NCI-H187 (cell line): Measurements from ENCODE around the gene PCBP3.
"Not testable (repeated sequence)": the region's sequence is repeated elsewhere in the genome, so short reads cannot be mapped to it uniquely, and the experiment has no call there.

ENCODE experiments used
- DNase-seq, 2 experiments: peaks; one replicate each; lab custom pipeline; 2025; lab: John Stamatoyannopoulos, UW

Gene PCBP3

GRCh38 chr21:45613396-45613795 is 30.1 kb upstream of the PCBP3 start:
- DNase-seq = no peak

- no peak for DNase-seq
Measured at GRCh38 chr21:45613881-45614280, 29.6 kb upstream of the PCBP3 start.

DNA sequence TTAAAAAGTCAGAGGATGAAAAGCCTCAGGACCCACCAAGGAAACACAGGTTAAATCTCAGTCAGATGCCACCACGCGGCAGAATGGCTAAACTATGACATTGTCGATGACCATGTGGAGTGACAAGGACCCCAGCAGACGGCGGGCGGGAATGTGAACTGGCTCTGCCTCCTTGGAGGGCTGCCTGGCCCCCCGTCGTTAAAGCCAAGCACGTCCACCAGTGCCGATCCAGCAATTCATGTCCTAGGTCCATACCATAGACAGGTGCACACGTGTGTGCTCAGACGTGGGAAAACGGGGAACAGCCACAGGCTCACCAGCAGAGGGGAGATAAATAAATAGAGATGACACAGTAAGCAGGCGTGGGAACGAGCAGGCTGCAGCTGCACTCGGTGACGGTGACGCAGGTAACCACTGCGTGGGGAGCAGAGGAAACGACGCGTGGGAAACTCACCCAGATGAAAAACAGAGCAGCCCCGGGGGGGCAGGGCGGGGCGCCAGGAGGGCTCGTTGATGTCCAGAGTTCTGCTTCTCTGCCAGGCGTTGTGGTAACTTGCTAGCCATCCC is 28.3 kb upstream of the PCBP3 start:
- no peak for DNase-seq

- DNase-seq = no peak
Measured at GRCh38 chr21:45617021-45617921, 26.3 kb upstream of the PCBP3 start.

GRCh38 chr21:45618287-45618686 is 25.2 kb upstream of the PCBP3 start:
- DNase-seq = no peak

- no peak for DNase-seq
Measured at GRCh38 chr21:45618846-45619485, 24.6 kb upstream of the PCBP3 start.

DNA sequence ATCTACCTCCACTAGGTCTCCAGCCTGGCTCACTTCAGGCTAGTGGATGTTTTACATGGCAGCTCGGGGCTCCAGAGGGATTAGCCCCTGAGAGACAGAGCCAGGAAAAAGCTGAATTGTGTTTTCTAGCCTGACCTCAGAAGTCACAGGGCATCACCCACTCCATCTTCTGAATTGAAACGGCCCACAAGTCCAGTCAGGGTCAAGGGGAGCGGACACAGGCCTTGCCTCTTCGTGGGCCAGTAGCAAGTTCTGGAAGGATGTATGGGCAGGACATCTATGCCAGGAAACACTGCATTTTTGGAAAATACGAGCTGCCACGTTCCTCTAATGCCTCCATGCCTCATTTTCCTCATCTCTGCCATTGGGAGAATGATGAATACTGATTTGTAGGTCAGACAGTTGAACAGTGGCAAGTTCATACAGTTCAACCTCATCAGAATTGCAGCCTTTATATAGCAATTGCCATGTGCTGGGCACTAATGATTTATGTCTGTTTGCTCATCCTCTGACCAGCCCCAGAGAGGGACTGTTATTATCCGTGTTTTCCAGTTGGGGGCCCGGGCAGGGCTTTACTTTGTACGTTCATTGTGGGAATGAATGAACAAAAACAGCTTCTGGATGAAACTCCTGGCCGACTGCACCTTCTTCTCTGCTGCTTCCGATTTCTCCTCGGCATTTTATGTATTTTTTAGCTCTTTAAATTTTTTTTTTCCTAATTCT is 23.2 kb upstream of the PCBP3 start:
- no peak for DNase-seq

DNA sequence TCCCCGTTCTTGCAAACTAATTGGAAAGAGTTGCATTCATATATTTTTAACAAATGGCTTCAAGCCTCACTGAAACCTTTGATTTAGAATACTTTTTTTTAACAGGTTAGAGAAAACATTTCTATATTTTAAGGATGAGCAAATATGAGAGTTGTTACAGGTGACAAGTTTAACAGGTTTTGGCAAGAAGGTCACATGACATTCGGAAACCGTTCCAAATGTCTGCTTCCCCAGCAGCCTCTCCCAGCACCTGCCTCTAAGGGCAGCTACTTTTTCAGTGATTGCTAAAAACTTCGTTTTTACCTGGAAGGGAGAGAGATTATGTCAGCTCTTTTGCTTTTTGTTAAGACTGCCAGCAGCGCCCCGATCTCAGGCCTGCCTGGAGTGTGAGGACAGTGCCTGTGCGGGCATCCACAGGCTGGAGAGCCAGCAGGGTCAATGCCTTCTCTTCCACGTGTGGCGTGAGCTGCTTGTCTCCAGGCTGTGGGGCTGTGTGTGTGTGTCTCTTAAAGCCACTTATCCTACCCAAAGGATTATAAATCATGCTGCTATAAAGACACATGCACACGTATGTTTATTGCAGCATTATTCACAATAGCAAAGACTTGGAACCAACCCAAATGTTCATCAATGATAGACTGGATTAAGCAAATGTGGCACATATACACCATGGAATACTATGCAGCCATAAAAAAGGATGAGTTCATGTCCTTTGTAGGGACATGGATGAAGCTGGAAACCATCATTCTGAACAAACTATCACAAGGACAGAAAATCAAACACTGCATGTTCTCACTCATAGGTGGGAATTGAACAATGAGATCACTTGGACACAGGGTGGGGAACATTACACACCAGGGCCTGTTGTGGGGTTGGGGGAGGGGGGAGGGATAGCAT is 21.8 kb upstream of the PCBP3 start:
- DNase-seq = not testable (repeated sequence)

- no peak for DNase-seq
Measured at GRCh38 chr21:45622416-45623097, 21.0 kb upstream of the PCBP3 start.

DNA sequence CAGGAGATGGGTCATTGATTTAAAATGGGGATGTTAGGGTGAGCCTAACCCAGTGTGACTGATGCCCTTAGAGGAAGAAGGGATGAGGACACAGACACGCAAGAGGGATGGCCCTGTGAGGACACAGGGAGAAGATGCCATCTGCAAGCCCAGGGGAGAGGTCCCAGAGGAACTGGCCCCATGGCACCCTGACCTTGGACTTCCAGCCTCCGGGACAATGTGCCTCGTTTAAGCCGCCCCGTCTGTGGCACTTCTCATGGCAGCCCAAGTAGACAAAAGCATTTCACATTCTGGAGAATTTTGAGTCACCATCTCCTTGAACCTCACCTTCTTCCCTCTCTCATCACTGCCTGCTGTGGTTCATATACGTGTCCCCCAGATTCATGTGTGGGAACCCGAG is 20.1 kb upstream of the PCBP3 start:
- no peak for DNase-seq

DNA sequence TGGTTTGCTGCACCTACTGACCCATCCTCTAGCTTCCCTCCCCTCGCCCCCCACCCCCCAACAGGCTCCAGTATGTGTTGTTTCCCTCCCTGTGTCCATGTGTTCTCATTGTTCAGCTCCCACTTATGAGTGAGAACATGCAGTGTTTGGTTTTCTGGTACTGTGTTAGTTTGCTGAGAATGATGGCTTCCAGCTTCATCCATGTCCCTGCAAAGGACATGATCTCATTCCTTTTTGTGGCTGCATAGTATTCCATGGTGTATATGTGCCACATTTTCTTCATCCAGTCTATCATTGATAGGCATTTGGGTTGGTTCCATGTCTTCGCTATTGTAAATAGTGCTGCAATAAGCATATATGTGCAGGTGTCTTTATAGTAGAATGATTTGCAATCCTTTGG is 17.4 kb upstream of the PCBP3 start:
- DNase-seq = not testable (repeated sequence)

DNA sequence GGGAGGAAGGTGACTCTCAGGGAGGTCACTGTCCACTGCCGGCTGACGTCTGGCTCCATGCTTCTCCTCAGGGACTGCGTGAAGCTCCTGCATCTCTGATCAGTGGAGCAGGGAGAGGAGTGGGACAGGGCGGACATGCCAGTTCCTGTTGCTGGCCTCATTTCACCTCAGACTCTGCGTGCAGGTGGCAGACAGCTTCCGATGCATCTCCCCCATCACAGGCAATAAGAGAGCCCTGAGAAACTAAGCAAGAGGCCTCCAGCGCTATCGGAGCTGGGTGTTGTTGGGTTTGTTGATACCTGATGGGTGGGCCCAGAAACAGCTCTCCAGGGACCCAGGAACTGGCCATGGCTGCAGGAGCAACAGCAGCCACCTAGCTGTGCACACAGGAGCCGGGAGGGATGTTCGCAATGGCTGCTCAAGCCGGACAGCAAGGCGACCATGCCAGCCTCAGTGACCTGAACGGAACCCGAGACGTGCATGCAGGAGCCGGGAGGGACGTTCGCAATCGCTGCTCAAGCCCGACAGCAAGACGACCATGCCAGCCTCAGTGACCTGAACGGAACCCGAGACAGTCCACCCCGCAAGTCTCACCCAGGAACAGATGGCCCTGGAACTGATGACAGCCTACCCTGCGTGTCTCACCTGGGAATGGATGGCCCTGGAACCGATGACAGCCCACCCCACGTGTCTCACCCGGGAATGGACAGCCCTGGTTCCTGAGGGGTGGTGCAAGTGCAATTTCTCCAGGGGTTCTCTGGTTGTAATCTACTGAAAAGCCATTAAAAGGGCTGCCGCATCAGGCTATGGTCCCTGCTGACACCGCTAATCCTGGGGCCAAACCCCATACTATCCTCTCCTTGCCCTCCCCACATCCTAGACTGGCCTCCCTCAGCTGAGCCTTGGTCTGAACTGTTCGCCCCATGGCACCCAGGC is 14.2 kb upstream of the PCBP3 start:
- no peak for DNase-seq

DNA sequence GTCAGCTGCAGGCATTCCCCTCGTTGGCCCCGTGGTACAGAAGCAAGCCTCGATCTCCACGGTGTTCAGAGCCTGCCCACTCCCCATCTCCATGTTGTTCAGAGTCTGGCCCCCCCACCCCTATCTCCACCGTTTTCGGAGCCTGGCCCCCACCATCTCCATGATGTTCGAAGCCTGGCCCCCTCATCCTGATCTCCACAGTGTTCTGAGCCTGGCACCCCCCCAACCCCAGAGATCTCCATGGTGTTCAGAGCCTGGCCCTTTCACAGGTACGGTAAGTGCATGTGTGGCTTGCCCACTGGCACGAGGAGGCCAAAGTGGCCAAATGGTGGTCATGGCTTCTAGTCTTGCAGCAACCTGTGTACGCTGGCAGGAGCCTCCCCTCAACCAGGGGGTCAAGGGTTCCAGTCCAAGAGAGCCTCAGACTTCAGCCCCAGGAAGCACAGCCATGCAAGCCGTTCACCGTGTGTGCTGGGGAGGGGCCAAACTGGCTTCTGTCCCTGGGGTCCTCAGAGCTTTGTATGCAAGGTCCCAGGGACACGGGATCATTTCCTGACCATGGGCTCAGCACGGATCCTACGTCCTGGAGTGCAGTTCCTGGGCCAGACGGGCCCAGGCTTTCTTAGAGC is 13.3 kb upstream of the PCBP3 start:
- no peak for DNase-seq

- DNase-seq = no peak
Measured at GRCh38 chr21:45630876-45631275, 12.6 kb upstream of the PCBP3 start.

- DNase-seq = no peak
Measured at GRCh38 chr21:45631540-45631939, 12.0 kb upstream of the PCBP3 start.

- no peak for DNase-seq
Measured at GRCh38 chr21:45632160-45632559, 11.4 kb upstream of the PCBP3 start.

GRCh38 chr21:45632637-45633251 is 10.8 kb upstream of the PCBP3 start:
- DNase-seq = no peak

- DNase-seq = no peak
Measured at GRCh38 chr21:45634511-45635183, 8.9 kb upstream of the PCBP3 start.
